Endothelial cell of hepatic sinusoid (primary cell): ENCODE results near the gene ZNF710.

ENCODE experiments used
- in situ Hi-C: cut with HindIII; loops from 2 replicates; pipeline ENCODE4 v1.10.0; 2017; ENCODE audit warnings: low sequenced_read_pairs

The ZNF710 gene

DNA sequence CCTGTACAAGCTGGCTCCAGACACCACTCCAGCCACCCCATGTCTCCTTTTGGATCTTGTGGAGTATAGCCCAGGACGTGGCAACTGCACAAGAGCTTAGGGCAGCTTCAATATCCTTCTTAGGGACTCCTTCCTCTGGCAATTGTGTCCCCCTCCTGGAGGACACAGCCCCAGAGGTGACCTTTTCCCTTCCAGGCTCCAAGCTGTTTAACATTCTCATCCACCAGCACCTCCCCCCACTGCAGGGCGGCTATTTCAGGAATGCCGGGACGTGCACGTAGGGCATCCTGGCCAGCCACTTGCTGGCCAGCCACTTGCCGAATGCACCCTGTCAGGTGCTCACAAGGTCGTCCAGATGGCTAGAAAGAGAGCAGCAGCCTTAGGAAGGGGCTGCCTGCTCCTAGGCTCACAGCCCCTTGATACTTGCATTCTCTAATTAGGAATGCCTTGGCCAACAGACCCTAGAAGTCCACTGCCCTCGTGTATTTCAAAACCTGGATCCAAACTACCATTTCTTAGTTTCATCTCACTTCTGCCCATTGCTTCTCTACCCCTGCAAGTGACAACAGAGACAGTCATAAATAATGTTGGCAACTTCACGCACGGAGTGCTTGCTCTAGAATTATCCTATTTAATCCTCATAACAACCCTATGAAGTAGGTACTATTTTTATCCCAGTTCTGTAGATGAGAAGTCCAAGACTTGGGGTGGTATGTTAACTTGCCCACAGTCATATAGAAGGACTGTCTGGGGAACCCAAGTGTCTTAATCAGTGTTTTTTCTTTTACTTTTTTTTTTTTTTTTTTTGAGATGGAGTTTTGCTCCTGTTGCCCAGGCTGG, 125.7 kb downstream of the ZNF710 start:
- in situ Hi-C loops = no loop called here

DNA sequence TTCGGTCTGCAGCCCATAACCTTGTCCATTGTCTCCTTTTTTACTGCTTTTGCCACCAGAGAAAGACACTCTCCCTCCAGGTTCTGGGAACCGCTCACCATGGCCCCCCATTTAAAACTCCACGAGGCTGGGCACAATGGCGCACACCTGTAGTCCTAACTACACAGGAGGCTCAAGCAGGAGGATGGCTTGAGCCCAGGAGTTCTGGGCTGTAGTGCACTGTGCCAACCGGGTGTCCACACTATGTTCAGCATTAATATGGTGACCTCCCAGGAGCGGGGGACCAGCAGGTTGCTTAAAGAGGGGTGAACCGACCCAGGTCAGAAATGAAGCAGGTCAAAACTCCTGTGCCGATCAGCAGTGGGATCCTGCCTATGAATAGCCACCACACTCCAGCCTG, 129.2 kb downstream of the ZNF710 start:
- in situ Hi-C loops = no loop called here
